GM13976 (cell line): ENCODE results near the gene RUNDC3A.

Experiments used
- DNase-seq: peaks from one replicate; pipeline ENCODE4 v3.0.0; 2012; ENCODE audit warnings: low spot score
- CTCF ChIP-seq: IDR thresholded peaks from 2 replicates; pipeline ENCODE4 v1.5.1; 2012; ENCODE audit warnings: borderline replicate concordance, mild to moderate bottlenecking; ENCODE audit not compliant: insufficient read depth; ENCODE audit errors: extremely low read depth, missing control alignments, control extremely low read depth
- in situ Hi-C: fragments of 300-500 bp; cut with MboI; formaldehyde crosslinking; loops from one replicate; pipeline ENCODE4 v1.12.0; 2022; ENCODE audit warnings: low sequenced_read_pairs, mixed read lengths, inconsistent platforms; ENCODE audit not compliant: unreplicated experiment

Gene RUNDC3A

GRCh38 chr17:44267165-44267455 lies 41.3 kb upstream of the RUNDC3A start:
- no peak for TF ChIP-seq CTCF
- DNase-seq, result no peak
- in situ Hi-C loops, result no loop called here

GRCh38 chr17:44267818-44268490 lies 40.4 kb upstream of the RUNDC3A start, which contains the start of gene SLC4A1:
SLC4A1 (minus strand) TSS chr17:44268135; CDS start chr17:44262866, 5,269 bp downstream.
- TF ChIP-seq CTCF, result no peak
- DNase-seq, result no peak

GRCh38 chr17:44268709-44269534 lies 39.5 kb upstream of the RUNDC3A start:
- no peak for TF ChIP-seq CTCF
- in situ Hi-C loops, result no loop called here

More at GRCh38 chr17:44267818-44268490, 40.4 kb upstream of the RUNDC3A start, which contains the start of gene SLC4A1:
- in situ Hi-C loops, result no loop called here

GRCh38 chr17:44269535-44270240 lies 38.7 kb upstream of the RUNDC3A start:
- no peak for DNase-seq
- TF ChIP-seq CTCF, result no peak
- in situ Hi-C loops, result no loop called here

More at GRCh38 chr17:44268709-44269534, 39.5 kb upstream of the RUNDC3A start:
- no peak for DNase-seq

GRCh38 chr17:44272321-44272951 lies 36.0 kb upstream of the RUNDC3A start:
- no peak for TF ChIP-seq CTCF
- no peak for DNase-seq
- in situ Hi-C loops, result no loop called here

GRCh38 chr17:44272954-44273353 lies 35.4 kb upstream of the RUNDC3A start:
- in situ Hi-C loops, result no loop called here
- TF ChIP-seq CTCF, result no peak

More at GRCh38 chr17:44272954-44273353, 35.4 kb upstream of the RUNDC3A start:
- peak; percentile 18 for DNase-seq
